NT2/D1 (cell line): Measurements from ENCODE around the gene SPIRE1.

Experiments
- SUZ12 ChIP-seq: IDR thresholded peaks from 2 replicates; pipeline ENCODE4 v1.6.1; 2011; ENCODE audit not compliant: insufficient read length, insufficient read depth; ENCODE audit errors: extremely low read depth
- YY1 ChIP-seq: IDR thresholded peaks from 2 replicates; pipeline ENCODE4 v1.6.1; 2011; ENCODE audit not compliant: insufficient read length, insufficient read depth
- ZNF274 ChIP-seq: IDR thresholded peaks from 2 replicates; pipeline ENCODE4 v1.6.1; 2011; ENCODE audit warnings: mild to moderate bottlenecking, low read depth, low read length

DNA sequence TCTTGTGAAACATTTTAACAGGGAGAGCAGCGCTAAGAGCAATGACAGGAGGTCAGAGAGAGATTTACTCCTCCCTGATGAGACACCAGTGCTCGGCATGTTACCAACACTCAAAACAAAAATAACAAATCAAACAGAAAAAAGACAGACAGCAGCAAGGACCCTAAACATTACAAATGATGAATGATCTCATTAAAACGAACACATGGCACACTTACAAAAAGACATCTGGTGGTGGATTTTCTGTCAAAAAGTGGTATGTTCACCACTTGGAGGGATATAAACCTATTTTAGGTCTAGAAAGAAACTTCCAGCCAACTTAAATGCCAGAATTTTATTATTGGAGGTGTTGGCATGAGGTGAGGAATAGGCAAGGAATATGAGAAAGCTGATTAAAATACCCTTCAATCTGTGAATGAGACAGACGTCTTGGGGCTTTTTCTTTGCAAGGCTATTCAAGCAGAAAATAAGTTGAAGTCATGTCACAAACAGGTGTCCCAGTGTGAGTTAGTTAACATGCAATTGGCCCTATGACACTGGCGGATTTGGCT is 137.4 kb downstream of the SPIRE1 start:
- TF ChIP-seq YY1 (no peak), SUZ12 (no peak), ZNF274 (no peak)
